ENCODE data around the gene TMEM92. TPM values are rescaled to one million over a fixed set of nuclear protein-coding genes. Genes with fewer than 3 reads are reported as not detected.
A peak's percentile ranks its signal among the peaks of the same experiment; 100 is the strongest.

Gene TMEM92
- total RNA-seq, 1 donor from 2014 or later: not detected

- DNase-seq (ENCODE audit: low spot score): no peak
These were observed 52.6 kb downstream of the TMEM92 start for GRCh38 chr17:50326831-50327364.

- peak; percentile 57 for DNase-seq (ENCODE audit: low spot score)
These were observed 54.4 kb downstream of the TMEM92 start for GRCh38 chr17:50328363-50329325.

- DNase-seq (ENCODE audit: low spot score): no peak
These were observed 55.5 kb downstream of the TMEM92 start for GRCh38 chr17:50329716-50330115.

DNA sequence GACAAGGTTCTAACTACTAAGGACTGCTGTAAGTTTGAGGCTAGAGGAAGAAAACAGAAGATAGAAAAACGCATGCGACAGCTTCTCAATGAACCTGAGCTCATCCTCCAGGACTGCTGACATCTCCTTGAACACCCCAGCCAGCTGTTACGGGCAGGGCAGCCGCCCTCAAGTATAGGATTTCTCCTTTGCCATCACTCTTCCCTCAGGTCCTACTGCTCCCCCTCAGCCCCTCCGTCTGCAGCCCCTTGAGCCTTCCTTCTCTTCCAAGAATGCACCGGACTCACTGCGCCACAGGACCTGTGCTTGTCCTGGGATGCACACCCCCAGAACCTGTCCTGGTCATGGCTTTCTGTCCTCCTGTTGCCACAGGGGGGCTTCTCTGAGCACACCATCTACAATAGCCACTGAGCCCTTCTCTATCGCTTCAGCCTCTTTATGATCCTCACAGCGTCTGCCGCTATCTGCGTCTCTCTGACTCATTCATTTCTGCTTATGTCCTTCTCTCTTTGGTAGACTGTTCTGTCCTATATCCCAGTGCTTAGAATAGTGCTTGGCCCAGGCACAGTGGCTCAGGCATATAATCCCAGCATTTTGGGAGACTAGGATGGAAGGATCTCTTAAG is 56.0 kb downstream of the TMEM92 start:
- DNase-seq (ENCODE audit: low spot score): peak; percentile 87

Other genes starting within 250 kb of the TMEM92 start
- gene ITGA3, start 218.4 kb upstream of the TMEM92 start, total RNA-seq (ENCODE audit: insufficient read depth, low replicate concordance): 36.8 TPM
- 37.6 TPM for gene PDK2, start 179.1 kb upstream of the TMEM92 start, total RNA-seq (ENCODE audit: insufficient read depth, low replicate concordance)
- 5.5 TPM for gene SAMD14, start 144.3 kb upstream of the TMEM92 start, total RNA-seq (ENCODE audit: insufficient read depth, low replicate concordance)
- 14.2 TPM for gene PPP1R9B, start 123.8 kb upstream of the TMEM92 start, total RNA-seq (ENCODE audit: insufficient read depth, low replicate concordance)
- 31.3 TPM for gene SGCA, start 108.5 kb upstream of the TMEM92 start, total RNA-seq (ENCODE audit: insufficient read depth, low replicate concordance)
- gene COL1A1, start 72.8 kb upstream of the TMEM92 start, total RNA-seq (ENCODE audit: insufficient read depth, low replicate concordance): 6,804 TPM
- gene XYLT2, start 71.7 kb downstream of the TMEM92 start, total RNA-seq (ENCODE audit: insufficient read depth, low replicate concordance): 29.6 TPM
- gene MRPL27, start 98.7 kb downstream of the TMEM92 start, total RNA-seq (ENCODE audit: insufficient read depth, low replicate concordance): 19.5 TPM
- not detected for gene EME1, start 98.8 kb downstream of the TMEM92 start, total RNA-seq (ENCODE audit: insufficient read depth, low replicate concordance)
- gene LRRC59, start 123.1 kb downstream of the TMEM92 start, total RNA-seq (ENCODE audit: insufficient read depth, low replicate concordance): 56.8 TPM
- gene ACSF2, start 151.8 kb downstream of the TMEM92 start, total RNA-seq (ENCODE audit: insufficient read depth, low replicate concordance): 14.9 TPM
- gene CHAD, start 194.4 kb downstream of the TMEM92 start, total RNA-seq (ENCODE audit: insufficient read depth, low replicate concordance): not detected
- gene RSAD1, start 204.4 kb downstream of the TMEM92 start, total RNA-seq (ENCODE audit: insufficient read depth, low replicate concordance): 42.4 TPM
- not detected for gene MYCBPAP, start 234.0 kb downstream of the TMEM92 start, total RNA-seq (ENCODE audit: insufficient read depth, low replicate concordance)

Measured in umbilical cord (tissue), 2 donors.